HFFc6 (cell line): ENCODE measurements around the gene ARHGAP24. TPM values are rescaled to one million over a fixed set of nuclear protein-coding genes. Genes with fewer than 3 reads are reported as not detected.

ENCODE experiments used
- DNase-seq: peaks from one replicate; pipeline ENCODE4 v3.0.0-alpha.2; 2018
- H3K27ac Mint-ChIP-seq: 2 replicates; pipeline ENCODE4 v1.8.0; 2020; ENCODE audit warnings: mild to moderate bottlenecking, mixed read lengths
- H3K27me3 Mint-ChIP-seq: 2 replicates; pipeline ENCODE4 v1.8.0; 2021; ENCODE audit warnings: mild to moderate bottlenecking, moderate library complexity, mixed read lengths; ENCODE audit not compliant: insufficient read depth
- H3K36me3 Mint-ChIP-seq: 2 replicates; pipeline ENCODE4 v1.8.0; 2021; ENCODE audit warnings: low read depth, mixed read lengths
- H3K4me1 Mint-ChIP-seq: 2 replicates; pipeline ENCODE4 v1.8.0; 2020; ENCODE audit warnings: low read depth, mixed read lengths
- H3K4me3 Mint-ChIP-seq: 2 replicates; pipeline ENCODE4 v1.8.0; 2020; ENCODE audit warnings: mild to moderate bottlenecking, moderate library complexity, mixed read lengths
- H3K9me3 Mint-ChIP-seq: 2 replicates; pipeline ENCODE4 v1.8.0; 2020; ENCODE audit warnings: mild to moderate bottlenecking, mixed read lengths
- CTCF ChIP-seq: fragments of 200-600 bp; sonication (generic); IDR thresholded peaks from 2 replicates; pipeline ENCODE4 v1.5.0; 2021; ENCODE audit warnings: antibody characterized with exemption, mild to moderate bottlenecking
- total RNA-seq, 6 experiments: library from RNA; stranded (reverse); fragmentation: NEBNext Ultra II Directional; extraction: Animal tissue kit (Norgen Biotek cat#: 25700); gene quantifications; 2 replicates in 1 of 6; 3 replicates in 5 of 6; pipeline ENCODE4 v1.2.3, GENCODE V29; 2021

Gene ARHGAP24
- total RNA-seq, 6 experiments from 2014 or later, result 13.6 to 28.3 (median 15.2) TPM

DNA sequence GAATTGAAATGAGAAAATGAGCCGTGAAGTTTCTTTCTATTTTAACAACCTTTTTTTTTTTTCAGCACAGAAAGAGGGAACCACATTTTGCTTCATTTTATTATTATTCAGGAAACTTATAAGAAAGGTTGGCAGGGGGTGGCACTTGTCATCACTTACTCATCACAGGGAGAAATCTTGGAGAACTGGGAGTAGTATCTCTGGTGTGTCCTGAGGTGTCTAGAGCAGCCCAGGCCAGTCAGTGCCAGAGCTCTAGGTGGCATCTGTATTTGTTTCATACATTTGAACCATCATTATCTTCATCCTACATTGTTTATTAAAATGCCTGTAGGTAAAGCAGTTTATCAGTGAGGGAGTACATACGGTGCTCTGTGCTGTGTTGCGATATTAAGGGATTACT, 43.8 kb upstream of the ARHGAP24 start:
- Mint-ChIP-seq H3K4me1 (peaks cover 7% of the 10 kb centered on the region; the same call in 1 of the 2 replicates), H3K27ac (no peak overlapping the region), H3K4me3 (no peak overlapping the region), H3K27me3 (peaks cover 2% of the 10 kb centered on the region; the same call in 1 of the 2 replicates), H3K9me3 (no peaks in the 10 kb centered on the region), H3K36me3 (no peaks in the 10 kb centered on the region)
- no peak for TF ChIP-seq CTCF
- DNase-seq, result no peak

- no peak for TF ChIP-seq CTCF
- Mint-ChIP-seq H3K4me3 (no peak overlapping the region), H3K27me3 (peaks cover 2% of the 10 kb centered on the region), H3K27ac (no peak overlapping the region), H3K9me3 (no peaks in the 10 kb centered on the region), H3K4me1 (peaks cover 7% of the 10 kb centered on the region; the same call in 1 of the 2 replicates), H3K36me3 (no peaks in the 10 kb centered on the region)
- DNase-seq, result no peak
Measured at GRCh38 chr4:85431881-85432485, 43.0 kb upstream of the ARHGAP24 start.

DNA sequence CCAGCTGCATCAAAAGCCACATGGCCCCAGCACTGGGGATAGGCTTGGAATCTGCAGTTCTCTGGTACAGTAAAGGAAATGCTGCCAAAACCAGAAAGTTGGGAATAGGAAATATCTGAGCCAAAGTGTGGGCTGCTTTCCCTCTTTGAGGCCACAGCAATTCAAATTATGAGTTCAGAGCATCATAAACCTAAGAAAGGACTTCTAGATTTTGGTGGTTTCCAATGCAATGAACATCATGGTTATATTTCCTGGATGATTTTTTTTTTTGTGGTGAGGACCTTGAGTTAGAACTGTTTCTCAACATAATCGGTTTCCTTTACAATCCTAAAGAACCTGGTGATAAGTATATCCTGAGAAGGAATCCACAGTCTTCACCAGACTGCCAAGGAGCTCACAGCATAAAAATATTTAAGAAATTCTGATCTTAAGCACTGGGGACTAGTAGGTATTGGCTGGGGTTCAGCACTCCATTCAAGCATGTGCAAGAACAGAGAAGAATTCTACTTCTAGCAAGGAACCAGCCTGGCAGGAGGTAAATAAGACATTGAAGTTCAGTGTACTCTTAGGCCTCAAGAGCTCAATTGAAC, 29.8 kb upstream of the ARHGAP24 start:
- no peak overlapping the region for H3K27ac Mint-ChIP-seq

GRCh38 chr4:85446141-85446861, 28.6 kb upstream of the ARHGAP24 start:
- no peak overlapping the region for H3K4me3 Mint-ChIP-seq
- no peaks in the 10 kb centered on the region for H3K9me3 Mint-ChIP-seq
- no peak for DNase-seq
- no peak overlapping the region for H3K27ac Mint-ChIP-seq
- H3K4me1 Mint-ChIP-seq, result no peaks in the 10 kb centered on the region
- TF ChIP-seq CTCF, result no peak
- H3K27me3 Mint-ChIP-seq, result peaks cover 2% of the 10 kb centered on the region
- H3K36me3 Mint-ChIP-seq, result no peaks in the 10 kb centered on the region

More for the DNA sequence above, 29.8 kb upstream of the ARHGAP24 start:
- Mint-ChIP-seq H3K27me3 (peaks cover 2% of the 10 kb centered on the region), H3K9me3 (no peaks in the 10 kb centered on the region), H3K4me1 (no peaks in the 10 kb centered on the region), H3K36me3 (no peaks in the 10 kb centered on the region), H3K4me3 (no peak overlapping the region)
- DNase-seq, result no peak
- TF ChIP-seq CTCF, result no peak

DNA sequence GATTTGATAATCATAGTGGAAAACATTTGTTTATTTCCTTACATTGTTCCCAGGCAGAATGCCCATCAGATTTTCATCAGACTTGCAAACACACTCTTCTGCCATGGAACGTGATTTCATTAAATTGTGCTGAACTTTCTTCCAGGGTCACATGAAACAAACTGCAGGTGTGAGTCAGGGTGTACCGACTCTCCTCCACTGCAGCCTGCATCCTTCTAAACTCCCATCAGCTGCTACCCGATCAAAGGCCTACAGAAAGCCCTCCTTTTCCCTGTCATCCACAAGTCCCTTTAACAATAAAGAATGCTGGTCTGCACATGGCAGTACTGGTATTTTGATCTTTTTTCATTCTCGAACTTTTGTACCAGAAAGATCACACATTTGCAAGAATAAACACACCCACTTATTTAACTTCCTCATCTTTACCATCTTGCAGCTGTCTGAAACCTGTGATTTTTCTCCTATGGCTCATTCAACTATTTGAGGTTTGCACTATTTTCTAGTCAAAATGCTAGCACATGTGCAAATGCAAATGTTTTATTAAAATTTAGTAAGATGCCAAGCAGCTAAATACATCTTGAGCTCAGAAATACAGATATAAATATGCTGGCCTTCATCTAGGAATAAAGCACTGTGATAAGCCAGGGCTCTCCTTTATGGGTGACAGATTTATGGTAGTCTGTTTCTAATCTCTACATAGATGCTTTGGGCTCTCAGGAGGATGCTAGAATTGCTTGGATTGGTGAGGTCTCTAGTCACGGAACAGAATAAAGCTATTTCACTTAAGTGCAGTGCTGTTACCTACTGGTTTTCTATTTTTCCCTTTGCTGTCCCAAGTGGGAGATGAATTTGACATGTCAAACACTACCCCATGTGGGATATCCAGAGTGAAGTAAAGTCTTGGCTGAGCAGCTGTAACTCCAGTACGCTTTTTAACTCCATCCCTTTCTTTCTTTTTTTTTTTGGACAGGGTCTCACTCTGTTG, 25.8 kb upstream of the ARHGAP24 start:
- TF ChIP-seq CTCF, result no peak
- DNase-seq, result no peak
- no peaks in the 10 kb centered on the region for H3K4me1 Mint-ChIP-seq

More for the DNA sequence above, 25.8 kb upstream of the ARHGAP24 start:
- no peak overlapping the region for H3K27ac Mint-ChIP-seq
- H3K4me3 Mint-ChIP-seq, result no peak overlapping the region
- no peaks in the 10 kb centered on the region for H3K9me3 Mint-ChIP-seq
- H3K27me3 Mint-ChIP-seq, result peaks cover 3% of the 10 kb centered on the region
- no peaks in the 10 kb centered on the region for H3K36me3 Mint-ChIP-seq
